HG03025 (cell line): ENCODE data around the gene ZBTB46.
"Not testable (repeated sequence)": the region's sequence is repeated elsewhere in the genome, so short reads cannot be mapped to it uniquely, and the experiment has no call there.

Experiments used
- ATAC-seq: cut with Tn5 transposase; IDR thresholded peaks from one replicate; pipeline ENCODE4 v1.9.1; 2021; ENCODE audit warnings: mild to moderate bottlenecking, moderate library complexity; ENCODE audit not compliant: unreplicated experiment, low FRiP score

ZBTB46 gene

GRCh38 chr20:63830841-63831588 is at the start of gene ZBTB46:
Gene ZBTB46 (minus strand): TSS chr20:63831264. CDS start chr20:63790757, 40,507 bp downstream.
- peak; percentile 57 for ATAC-seq

GRCh38 chr20:63878899-63879663 is 48.0 kb upstream of the ZBTB46 start:
- no peak for ATAC-seq

- no peak for ATAC-seq
Observed at GRCh38 chr20:63877755-63878470, 46.8 kb upstream of the ZBTB46 start.

GRCh38 chr20:63876489-63877036 is 45.5 kb upstream of the ZBTB46 start:
- no peak for ATAC-seq

- ATAC-seq = not testable (repeated sequence)
Observed at GRCh38 chr20:63874241-63874640, 43.2 kb upstream of the ZBTB46 start.

GRCh38 chr20:63873477-63873971 is 42.5 kb upstream of the ZBTB46 start:
- ATAC-seq = no peak

GRCh38 chr20:63868264-63868663 is 37.2 kb upstream of the ZBTB46 start:
- no peak for ATAC-seq

GRCh38 chr20:63867042-63867441 is 36.0 kb upstream of the ZBTB46 start:
- ATAC-seq = not testable (repeated sequence)

- peak; percentile 55 for ATAC-seq
Observed at GRCh38 chr20:63864978-63865640, 34.0 kb upstream of the ZBTB46 start, which contains the start of gene TPD52L2. Gene TPD52L2 (plus strand): TSS chr20:63865270. CDS start chr20:63865366, 96 bp downstream.

GRCh38 chr20:63864545-63864977 is 33.5 kb upstream of the ZBTB46 start:
- peak; percentile 15 for ATAC-seq

GRCh38 chr20:63863798-63864544 is 32.9 kb upstream of the ZBTB46 start:
- ATAC-seq = peak; percentile 45

GRCh38 chr20:63863021-63863797 is 32.1 kb upstream of the ZBTB46 start:
- no peak for ATAC-seq

GRCh38 chr20:63861981-63862901 is 31.2 kb upstream of the ZBTB46 start:
- ATAC-seq = no peak

- ATAC-seq = no peak
Observed at GRCh38 chr20:63861365-63861934, 30.4 kb upstream of the ZBTB46 start, which contains the start of gene ABHD16B. Gene ABHD16B (plus strand): TSS chr20:63861498. CDS start chr20:63861541, 43 bp downstream.

- ATAC-seq = no peak
Observed at GRCh38 chr20:63860325-63861051, 29.4 kb upstream of the ZBTB46 start.

GRCh38 chr20:63859166-63859699 is 28.2 kb upstream of the ZBTB46 start:
- ATAC-seq = no peak
